GOT3 (cell line): ENCODE results near the gene PRMT9.

Source experiments
- DNase-seq: peaks from one replicate; lab custom pipeline; 2025; ENCODE audit warnings: mixed read lengths; lab: John Stamatoyannopoulos, UW

Gene PRMT9

GRCh38 chr4:147617841-147618691 is 65.9 kb downstream of the PRMT9 start:
- no peak for DNase-seq

GRCh38 chr4:147617173-147617840 is 66.7 kb downstream of the PRMT9 start, which contains the start of gene TMEM184C:
TMEM184C (plus strand) TSS chr4:147617397; CDS start chr4:147617957, 560 bp downstream.
- peak; percentile 44 for DNase-seq

- no peak for DNase-seq
Measured at GRCh38 chr4:147616849-147617172, 67.2 kb downstream of the PRMT9 start.

GRCh38 chr4:147610686-147611085 is 73.3 kb downstream of the PRMT9 start:
- no peak for DNase-seq

GRCh38 chr4:147607471-147607870 is 76.5 kb downstream of the PRMT9 start:
- no peak for DNase-seq

- no peak for DNase-seq
Measured at GRCh38 chr4:147605499-147605898, 78.5 kb downstream of the PRMT9 start.

- DNase-seq, result no peak
Measured at GRCh38 chr4:147599769-147600168, 84.2 kb downstream of the PRMT9 start.

- DNase-seq, result no peak
Measured at GRCh38 chr4:147599206-147599605, 84.8 kb downstream of the PRMT9 start.

- no peak for DNase-seq
Measured at GRCh38 chr4:147597561-147597960, 86.4 kb downstream of the PRMT9 start.

GRCh38 chr4:147596981-147597380 is 87.0 kb downstream of the PRMT9 start:
- DNase-seq, result no peak

- DNase-seq, result no peak
Measured at GRCh38 chr4:147596377-147596776, 87.6 kb downstream of the PRMT9 start.

- no peak for DNase-seq
Measured at GRCh38 chr4:147594578-147594977, 89.4 kb downstream of the PRMT9 start.

GRCh38 chr4:147594107-147594506 is 89.9 kb downstream of the PRMT9 start:
- no peak for DNase-seq

- no peak for DNase-seq
Measured at GRCh38 chr4:147591106-147591505, 92.9 kb downstream of the PRMT9 start.

- no peak for DNase-seq
Measured at GRCh38 chr4:147590249-147590920, 93.6 kb downstream of the PRMT9 start.

GRCh38 chr4:147589586-147589985 is 94.4 kb downstream of the PRMT9 start:
- DNase-seq, result no peak
